ENCODE data around the gene ANKRD37. TPM values are rescaled to one million over a fixed set of nuclear protein-coding genes. Genes with fewer than 3 reads are reported as not detected.

The ANKRD37 gene
- total RNA-seq, 1 experiment from 2014 or later: 3.7 TPM

DNA sequence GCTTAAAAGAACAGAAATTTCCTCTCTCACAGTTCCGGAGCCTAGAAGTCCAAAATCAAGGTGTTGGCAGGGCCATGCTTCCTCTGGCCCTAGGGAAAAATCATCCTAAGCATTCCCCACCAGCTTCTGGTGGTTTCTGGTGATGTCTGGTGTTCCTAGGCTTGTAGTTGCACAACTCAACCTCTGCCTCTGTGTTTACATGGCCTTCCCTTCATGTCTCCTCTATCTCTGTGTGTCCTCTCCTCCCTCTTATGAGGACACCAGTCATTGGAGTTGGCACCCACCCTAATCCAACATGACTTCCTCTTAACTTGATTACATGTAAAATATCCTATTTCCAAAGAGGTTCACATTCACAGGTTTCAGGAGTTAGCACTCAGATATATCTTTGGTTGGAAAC is 16.3 kb upstream of the ANKRD37 start:
- Histone ChIP-seq H4K8ac (replicated peaks; ENCODE audit: insufficient read length, low read depth, low read length) (no peak overlapping the region), H3K9ac (ENCODE audit: extremely low read depth, insufficient read length, low read length) (no peak overlapping the region), H4K5ac (ENCODE audit: insufficient read length, low read depth, low read length) (no peak overlapping the region), H2BK15ac (ENCODE audit: low read depth, low read length) (no peak overlapping the region), H3T11ph (ENCODE audit: low read length) (no peak overlapping the region), H3K4me2 (ENCODE audit: insufficient read depth, insufficient read length, low read length) (no peak overlapping the region), H3K27ac (ENCODE audit: insufficient read length, low read depth, low read length) (no peak overlapping the region), H3K56ac (ENCODE audit: insufficient read length, low read depth, low read length) (no peak overlapping the region), H3K9me3 (ENCODE audit: control insufficient read depth, low read depth, low read length) (no peaks in the 10 kb centered on the region), H3K79me2 (ENCODE audit: insufficient read depth, low read length) (no peaks in the 10 kb centered on the region), H3K14ac (ENCODE audit: insufficient read depth, low read length) (no peak overlapping the region), H3K4ac (ENCODE audit: low read depth, low read length) (no peak overlapping the region), H2BK20ac (ENCODE audit: low read depth, low read length, poor library complexity, severe bottlenecking) (no peak overlapping the region), H2AK5ac (ENCODE audit: insufficient read length, low read length) (no peak overlapping the region), H3K23ac (ENCODE audit: insufficient read length, low read depth, low read length) (no peak overlapping the region), H4K91ac (ENCODE audit: insufficient read length, low read depth, low read length) (no peak overlapping the region), H3K4me1 (ENCODE audit: insufficient read depth, low read length) (no peaks in the 10 kb centered on the region), H3K27me3 (ENCODE audit: insufficient read depth, low read length) (no peaks in the 10 kb centered on the region), H2BK5ac (ENCODE audit: insufficient read length, low read length) (no peak overlapping the region), H2BK120ac (ENCODE audit: low read depth, low read length, poor library complexity, severe bottlenecking) (no peak overlapping the region), H3K23me2 (ENCODE audit: insufficient read length, low read depth, low read length, poor library complexity, severe bottlenecking) (no peaks in the 10 kb centered on the region), H2BK12ac (ENCODE audit: insufficient read length, low read depth, low read length) (no peak overlapping the region), H3K79me1 (ENCODE audit: insufficient read depth, low read depth, low read length, poor library complexity, severe bottlenecking) (no peaks in the 10 kb centered on the region), H3K18ac (ENCODE audit: insufficient read length, low read depth, low read length) (no peak overlapping the region), H4K20me1 (ENCODE audit: control insufficient read depth, insufficient read depth, insufficient read length) (no peaks in the 10 kb centered on the region), H2AFZ (ENCODE audit: low read length) (no peak overlapping the region)
- H3K36me3 Mint-ChIP-seq (ENCODE audit: insufficient read depth in 1 of 3, low read depth in 3 of 3): peaks cover 3 to 18% (median 18%) of the 10 kb centered on the region in 3 experiments; a peak in 6 of 7 replicates
- H3K27ac Mint-ChIP-seq: no peak overlapping the region
- peaks cover 5 to 8% of the 10 kb centered on the region in 2 experiments; a peak in 4 of 5 replicates for H3K9me3 Mint-ChIP-seq
- peaks cover 15 to 20% of the 10 kb centered on the region in 2 experiments for H3K4me1 Mint-ChIP-seq
- WGBS (ENCODE audit: extremely low coverage, insufficient read length, low lambda C conversion rate): no CpG with 5 or more reads among the region's 1 CpG
- no peak overlapping the region for H3K4me3 Mint-ChIP-seq
- TF ChIP-seq, protein P1, sequence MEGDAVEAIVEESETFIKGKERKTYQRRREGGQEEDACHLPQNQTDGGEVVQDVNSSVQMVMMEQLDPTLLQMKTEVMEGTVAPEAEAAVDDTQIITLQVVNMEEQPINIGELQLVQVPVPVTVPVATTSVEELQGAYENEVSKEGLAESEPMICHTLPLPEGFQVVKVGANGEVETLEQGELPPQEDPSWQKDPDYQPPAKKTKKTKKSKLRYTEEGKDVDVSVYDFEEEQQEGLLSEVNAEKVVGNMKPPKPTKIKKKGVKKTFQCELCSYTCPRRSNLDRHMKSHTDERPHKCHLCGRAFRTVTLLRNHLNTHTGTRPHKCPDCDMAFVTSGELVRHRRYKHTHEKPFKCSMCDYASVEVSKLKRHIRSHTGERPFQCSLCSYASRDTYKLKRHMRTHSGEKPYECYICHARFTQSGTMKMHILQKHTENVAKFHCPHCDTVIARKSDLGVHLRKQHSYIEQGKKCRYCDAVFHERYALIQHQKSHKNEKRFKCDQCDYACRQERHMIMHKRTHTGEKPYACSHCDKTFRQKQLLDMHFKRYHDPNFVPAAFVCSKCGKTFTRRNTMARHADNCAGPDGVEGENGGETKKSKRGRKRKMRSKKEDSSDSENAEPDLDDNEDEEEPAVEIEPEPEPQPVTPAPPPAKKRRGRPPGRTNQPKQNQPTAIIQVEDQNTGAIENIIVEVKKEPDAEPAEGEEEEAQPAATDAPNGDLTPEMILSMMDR (conservative IDR thresholded peaks at IDR 0.05): no peak
- no peak for DNase-seq
- no peaks in the 10 kb centered on the region for H3K27me3 Mint-ChIP-seq (ENCODE audit: low read depth)

Measured in H9 (cell line).